Measurements from ENCODE around the gene ZMYM2.
"Not testable (repeated sequence)": the region's sequence is repeated elsewhere in the genome, so short reads cannot be mapped to it uniquely, and the experiment has no call there.

ZMYM2 gene

GRCh38 chr13:19982447-19983043 is 24.0 kb downstream of the ZMYM2 start:
- no peak for DNase-seq (ENCODE audit: low read depth)

- DNase-seq (ENCODE audit: low read depth): peak; percentile 2
Measured at GRCh38 chr13:19984430-19985218, 26.1 kb downstream of the ZMYM2 start.

GRCh38 chr13:19985219-19985556 is 26.7 kb downstream of the ZMYM2 start:
- DNase-seq (ENCODE audit: low read depth): no peak

- DNase-seq (ENCODE audit: low read depth): no peak
Measured at GRCh38 chr13:19991531-19991930, 33.0 kb downstream of the ZMYM2 start.

DNA sequence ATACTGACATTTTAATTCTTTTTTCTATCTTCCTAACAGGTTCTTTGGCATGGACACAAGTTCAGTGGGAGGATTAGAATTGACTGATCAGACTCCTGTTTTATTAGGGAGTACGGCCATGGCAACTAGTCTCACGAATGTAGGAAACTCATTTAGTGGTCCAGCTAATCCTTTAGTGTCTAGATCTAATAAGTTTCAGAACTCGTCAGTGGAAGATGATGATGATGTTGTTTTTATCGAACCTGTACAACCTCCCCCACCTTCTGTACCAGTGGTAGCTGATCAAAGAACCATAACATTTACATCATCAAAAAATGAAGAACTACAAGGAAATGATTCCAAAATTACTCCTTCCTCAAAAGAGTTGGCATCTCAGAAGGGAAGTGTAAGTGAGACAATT is 34.5 kb downstream of the ZMYM2 start:
- DNase-seq (ENCODE audit: low read depth): no peak

DNA sequence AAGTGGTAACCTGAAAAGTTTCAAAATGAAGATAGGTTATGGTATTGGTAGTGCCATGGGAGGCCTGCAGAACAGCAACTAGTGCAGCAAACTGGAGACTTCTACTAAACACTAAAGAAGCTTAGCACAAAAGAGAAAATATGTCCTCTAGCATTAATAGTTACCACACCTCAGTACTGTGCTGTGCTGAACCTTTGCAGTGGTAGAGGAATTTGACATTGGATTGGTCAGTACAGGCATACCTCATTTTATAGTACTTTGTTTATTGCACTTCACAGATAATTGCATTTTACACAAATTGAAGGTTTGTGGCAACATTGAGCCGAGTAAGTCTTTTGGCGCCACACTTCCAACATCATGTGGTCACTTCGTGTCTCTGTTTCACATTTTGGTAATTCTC is 40.4 kb downstream of the ZMYM2 start:
- no peak for DNase-seq (ENCODE audit: low read depth)

DNA sequence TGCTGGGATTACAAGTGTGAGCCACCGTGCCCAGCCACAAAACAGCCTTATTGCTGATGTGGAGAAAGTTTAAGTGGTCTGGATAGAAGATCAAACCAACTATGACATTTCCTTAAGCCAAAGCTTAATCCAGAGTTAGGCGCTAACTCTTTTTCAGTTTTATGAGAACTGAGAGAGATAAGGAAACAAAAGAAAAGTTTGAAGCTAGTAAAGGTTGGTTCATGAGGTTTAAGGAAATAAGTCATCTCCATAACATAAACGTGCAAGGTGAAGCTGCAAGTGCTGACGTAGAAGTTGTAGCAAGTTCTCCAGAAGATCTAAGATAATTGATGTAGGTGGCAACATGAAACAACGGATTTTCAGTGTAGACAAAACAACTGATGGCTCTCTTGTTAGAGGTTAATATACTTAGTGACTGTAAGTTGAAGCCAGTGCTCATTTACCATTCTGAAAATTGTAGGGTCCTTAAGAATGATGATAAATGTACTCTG is 41.6 kb downstream of the ZMYM2 start:
- no peak for DNase-seq (ENCODE audit: low read depth)

GRCh38 chr13:20001366-20002190 is 43.1 kb downstream of the ZMYM2 start:
- no peak for DNase-seq (ENCODE audit: low read depth)

- no peak for DNase-seq (ENCODE audit: low read depth)
Measured at GRCh38 chr13:20002787-20003186, 44.3 kb downstream of the ZMYM2 start.

DNA sequence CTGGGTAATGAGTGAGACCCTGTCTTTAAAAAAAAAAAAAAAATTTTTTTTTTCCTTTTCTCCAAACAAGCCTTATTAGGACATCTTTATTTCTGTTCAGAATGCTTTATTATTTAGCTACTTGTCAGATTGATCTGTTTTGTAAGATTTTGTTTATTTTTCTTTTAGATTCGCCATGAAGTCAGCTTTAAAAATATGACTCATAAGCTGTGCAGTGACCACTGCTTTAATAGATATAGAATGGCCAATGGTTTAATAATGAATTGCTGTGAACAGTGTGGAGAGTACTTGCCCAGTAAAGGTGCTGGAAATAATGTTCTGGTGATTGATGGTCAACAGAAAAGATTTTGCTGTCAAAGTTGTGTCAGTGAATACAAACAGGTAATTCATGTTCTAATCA is 47.7 kb downstream of the ZMYM2 start:
- DNase-seq (ENCODE audit: low read depth): no peak

DNA sequence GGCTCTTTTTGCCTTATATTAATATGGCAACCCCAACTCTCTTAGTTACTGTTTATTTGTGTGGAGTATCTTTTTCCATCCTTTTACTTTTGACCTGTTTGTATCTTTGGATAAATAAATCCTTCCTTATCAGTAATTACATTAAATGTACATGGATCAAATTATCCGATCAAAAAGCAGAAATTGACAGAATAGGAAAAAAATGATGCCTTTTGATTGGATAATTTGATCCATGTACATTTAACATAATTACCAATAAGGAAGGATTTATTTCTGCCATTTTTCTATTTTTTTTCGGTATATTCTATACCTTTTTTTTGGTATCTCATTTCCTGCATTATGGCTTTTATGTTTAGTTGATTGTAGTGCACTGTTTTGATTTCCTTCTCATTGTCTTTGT is 57.2 kb downstream of the ZMYM2 start:
- DNase-seq (ENCODE audit: low read depth): no peak

DNA sequence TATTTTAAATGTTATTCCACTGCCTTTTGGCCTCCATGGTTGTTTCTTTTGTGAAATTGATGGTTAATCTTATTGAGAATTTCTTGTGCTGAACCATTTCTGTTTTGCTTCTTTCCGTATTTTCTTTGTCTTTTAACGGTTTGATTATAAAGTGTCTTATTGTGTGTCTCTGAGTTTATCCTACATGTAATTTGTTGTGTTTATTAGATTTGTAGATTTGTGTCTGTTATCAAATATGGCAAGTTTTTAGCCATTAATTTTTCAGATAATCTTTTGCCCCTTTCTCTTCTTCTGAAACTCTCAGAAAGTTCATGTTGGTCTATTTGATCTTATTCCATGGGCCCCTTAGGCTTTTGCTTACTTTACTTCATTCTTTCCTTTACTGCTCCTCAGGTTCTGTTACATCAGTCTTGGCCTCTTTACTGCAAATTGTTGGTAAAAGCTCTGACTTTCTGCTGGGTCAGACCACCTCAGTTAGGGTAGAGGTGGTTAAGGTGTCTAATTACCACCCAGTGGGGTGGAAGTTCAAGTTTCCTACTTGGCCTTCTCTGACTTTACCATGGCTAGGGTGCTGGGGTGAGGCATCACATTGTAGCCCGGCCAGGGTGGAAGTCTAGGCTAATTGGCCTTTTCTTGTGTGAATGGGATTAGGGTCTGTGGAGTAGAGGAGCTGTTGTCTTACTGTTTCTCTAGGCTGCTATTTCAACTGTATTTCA is 58.3 kb downstream of the ZMYM2 start:
- DNase-seq (ENCODE audit: low read depth): no peak

GRCh38 chr13:20017365-20017711 is 58.8 kb downstream of the ZMYM2 start:
- DNase-seq (ENCODE audit: low read depth): no peak

DNA sequence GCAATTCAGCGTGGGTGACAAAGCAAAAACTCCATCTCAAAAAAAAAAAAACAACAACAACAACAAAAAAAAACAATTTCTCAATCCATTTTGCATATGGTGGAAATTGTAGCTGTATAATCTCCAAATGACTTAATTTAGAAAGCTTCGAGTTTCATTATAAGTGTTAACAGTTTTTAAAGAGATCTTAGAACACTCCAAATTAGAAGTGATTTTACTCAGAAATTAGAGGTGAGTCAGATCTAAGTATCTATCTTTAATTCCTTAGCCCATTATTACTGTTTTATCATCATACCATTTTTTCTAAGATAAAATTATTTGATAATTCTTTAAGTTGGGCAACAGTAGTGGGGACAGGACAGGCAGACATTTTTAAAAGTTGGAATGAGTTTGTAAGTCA is 60.5 kb downstream of the ZMYM2 start:
- no peak for DNase-seq (ENCODE audit: low read depth)

- no peak for DNase-seq (ENCODE audit: low read depth)
Measured at GRCh38 chr13:20024702-20025101, 66.2 kb downstream of the ZMYM2 start.

DNA sequence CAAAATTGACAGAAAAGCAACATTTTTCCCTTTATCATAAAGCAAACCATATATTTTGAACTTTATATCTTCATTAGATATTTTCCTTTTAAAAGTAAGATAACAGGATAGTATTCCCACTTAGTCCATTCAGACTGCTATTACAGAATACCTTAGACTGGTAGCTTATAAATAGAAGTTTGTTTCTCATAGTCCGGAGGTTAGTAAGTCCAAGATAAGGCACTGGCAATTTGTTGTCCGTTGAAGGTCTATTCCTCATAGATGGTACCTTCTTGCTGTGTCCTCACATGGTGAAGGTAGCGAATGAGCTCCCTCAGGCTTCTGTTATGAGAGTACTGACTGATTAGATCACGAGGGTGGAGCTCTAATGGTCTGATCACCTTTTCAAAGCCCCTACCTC is 70.4 kb downstream of the ZMYM2 start:
- DNase-seq (ENCODE audit: low read depth): no peak

GRCh38 chr13:20033486-20033885 is 75.0 kb downstream of the ZMYM2 start:
- no peak for DNase-seq (ENCODE audit: low read depth)

- no peak for DNase-seq (ENCODE audit: low read depth)
Measured at GRCh38 chr13:20035130-20035529, 76.6 kb downstream of the ZMYM2 start.

DNA sequence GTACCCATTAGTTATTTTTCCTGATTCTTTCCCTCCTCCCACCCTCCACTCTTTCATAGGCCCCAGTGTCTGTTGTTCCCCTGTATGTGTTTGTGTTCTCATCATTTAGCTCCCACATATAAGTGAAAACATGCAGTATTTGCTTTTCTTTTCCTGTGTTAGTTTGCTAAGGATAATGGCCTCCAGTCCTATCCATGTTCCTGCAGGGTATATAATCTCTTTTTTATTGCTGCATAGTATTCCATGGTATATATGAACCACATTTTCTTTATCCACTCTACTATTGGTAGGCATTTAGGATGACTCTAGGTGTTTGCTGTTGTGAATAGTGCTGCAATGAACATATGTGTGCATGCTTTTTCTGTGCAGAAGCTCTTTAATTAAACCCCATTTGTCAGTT is 79.4 kb downstream of the ZMYM2 start:
- no peak for DNase-seq (ENCODE audit: low read depth)

- not testable (repeated sequence) for DNase-seq (ENCODE audit: low read depth)
Measured at GRCh38 chr13:20042603-20043002, 84.1 kb downstream of the ZMYM2 start.

GRCh38 chr13:20043207-20043925 is 84.8 kb downstream of the ZMYM2 start:
- no peak for DNase-seq (ENCODE audit: low read depth)

- no peak for DNase-seq (ENCODE audit: low read depth)
Measured at GRCh38 chr13:20044086-20044485, 85.6 kb downstream of the ZMYM2 start.

All from GM04503 (cell line).